ENCODE data around the gene KRT6B.

KRT6B gene

DNA sequence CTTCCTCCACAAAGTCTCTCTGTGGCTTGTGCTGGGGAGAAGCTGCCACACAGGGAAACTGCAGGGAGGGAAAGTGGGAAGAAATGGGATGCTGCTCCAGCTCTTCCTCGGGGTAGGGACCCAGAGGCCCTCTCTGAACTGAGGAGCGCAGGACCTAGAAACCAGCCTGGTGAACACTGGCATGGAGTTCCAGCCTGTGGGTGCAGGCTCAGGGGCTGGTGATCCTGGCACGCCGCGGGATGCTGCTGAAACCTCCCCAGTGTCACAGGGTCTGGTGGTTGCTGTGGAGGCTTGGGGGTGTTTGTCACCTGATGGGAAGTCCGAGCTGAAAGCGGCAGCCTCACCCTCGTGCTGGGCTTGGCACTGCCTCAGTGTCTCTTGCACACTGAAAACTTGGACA lies 12.5 kb downstream of the KRT6B start:
- no peak overlapping the region for H3K4me3 ChIP-seq (ENCODE audit: low read depth, low read length)
- TF ChIP-seq, protein P1, sequence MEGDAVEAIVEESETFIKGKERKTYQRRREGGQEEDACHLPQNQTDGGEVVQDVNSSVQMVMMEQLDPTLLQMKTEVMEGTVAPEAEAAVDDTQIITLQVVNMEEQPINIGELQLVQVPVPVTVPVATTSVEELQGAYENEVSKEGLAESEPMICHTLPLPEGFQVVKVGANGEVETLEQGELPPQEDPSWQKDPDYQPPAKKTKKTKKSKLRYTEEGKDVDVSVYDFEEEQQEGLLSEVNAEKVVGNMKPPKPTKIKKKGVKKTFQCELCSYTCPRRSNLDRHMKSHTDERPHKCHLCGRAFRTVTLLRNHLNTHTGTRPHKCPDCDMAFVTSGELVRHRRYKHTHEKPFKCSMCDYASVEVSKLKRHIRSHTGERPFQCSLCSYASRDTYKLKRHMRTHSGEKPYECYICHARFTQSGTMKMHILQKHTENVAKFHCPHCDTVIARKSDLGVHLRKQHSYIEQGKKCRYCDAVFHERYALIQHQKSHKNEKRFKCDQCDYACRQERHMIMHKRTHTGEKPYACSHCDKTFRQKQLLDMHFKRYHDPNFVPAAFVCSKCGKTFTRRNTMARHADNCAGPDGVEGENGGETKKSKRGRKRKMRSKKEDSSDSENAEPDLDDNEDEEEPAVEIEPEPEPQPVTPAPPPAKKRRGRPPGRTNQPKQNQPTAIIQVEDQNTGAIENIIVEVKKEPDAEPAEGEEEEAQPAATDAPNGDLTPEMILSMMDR (IDR thresholded peaks at IDR 0.05; ENCODE audit: low read depth, low read length): no peak

DNA sequence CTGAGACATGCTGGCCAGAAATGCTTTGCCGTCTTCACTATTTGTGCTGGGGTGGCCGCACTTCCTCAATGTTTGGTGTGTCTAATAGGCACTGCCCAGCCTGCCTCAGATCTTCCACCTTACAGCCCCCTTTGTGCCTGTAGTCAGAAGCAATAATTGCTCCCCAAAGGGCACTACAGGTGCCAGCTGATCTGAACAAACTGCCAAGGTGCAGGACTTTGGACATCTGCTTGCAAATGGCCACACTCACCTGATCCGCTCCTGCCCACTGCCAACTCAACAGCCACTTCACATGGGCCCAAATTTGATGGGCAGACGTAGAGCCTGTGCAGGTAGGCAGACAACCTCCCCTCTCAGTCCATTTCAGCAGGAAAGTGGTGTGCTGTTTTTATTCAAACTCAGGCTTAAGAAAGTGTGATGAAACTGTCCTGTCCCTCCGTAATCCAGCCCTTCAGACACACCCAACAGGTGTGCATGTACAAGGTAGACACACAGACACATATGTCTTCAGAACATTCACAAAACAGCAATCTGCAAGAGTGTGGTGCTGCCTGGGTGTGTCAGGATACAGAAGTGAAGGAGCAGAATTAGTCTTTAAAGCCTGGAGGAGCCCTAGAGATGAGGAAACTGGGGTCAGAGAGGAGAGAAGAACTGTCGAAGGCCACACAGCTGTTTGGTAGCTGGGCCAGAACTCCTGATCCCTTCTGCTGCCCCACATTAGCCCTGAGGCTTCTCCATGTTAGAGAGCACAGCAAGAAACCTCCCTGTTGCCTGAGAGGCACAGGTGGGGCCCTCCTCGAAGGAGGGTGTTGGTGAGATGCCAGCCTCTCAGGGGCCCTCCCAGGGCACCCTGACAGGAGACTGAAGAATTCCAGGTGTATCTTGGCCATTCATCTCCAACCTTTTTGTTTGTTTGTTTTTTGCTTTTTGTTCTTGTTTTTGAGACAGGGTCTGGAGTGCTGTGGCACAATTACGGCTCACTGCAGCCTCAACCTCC lies 13.3 kb downstream of the KRT6B start:
- TF ChIP-seq, protein P1 (IDR thresholded peaks at IDR 0.05; ENCODE audit: low read depth, low read length): no peak

DNA sequence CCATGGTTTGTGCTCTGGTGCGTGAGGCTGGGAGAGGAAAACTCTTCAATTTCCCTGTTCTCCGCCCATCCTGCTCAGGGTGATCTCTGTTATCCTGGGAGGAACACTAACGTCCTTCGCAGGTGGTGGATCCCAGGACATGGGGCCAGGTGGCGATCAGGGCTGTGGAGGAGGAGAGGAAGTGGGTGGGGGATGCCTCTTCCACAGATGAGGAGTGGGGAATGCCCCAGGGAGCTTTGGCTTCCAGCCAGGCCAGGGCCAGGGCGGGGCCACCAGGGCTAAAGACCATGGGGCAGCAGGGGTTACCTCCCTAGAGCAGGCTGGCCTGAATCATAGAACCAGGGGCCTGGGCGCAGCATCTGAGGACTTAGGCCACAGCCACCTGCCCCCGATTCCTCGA lies 14.4 kb downstream of the KRT6B start:
- no peak overlapping the region for H3K4me3 ChIP-seq (ENCODE audit: low read depth, low read length)
- TF ChIP-seq, protein P1 (IDR thresholded peaks at IDR 0.05; ENCODE audit: low read depth, low read length): no peak

More for the DNA sequence above, 13.3 kb downstream of the KRT6B start:
- no peak overlapping the region for H3K4me3 ChIP-seq (ENCODE audit: low read depth, low read length)

DNA sequence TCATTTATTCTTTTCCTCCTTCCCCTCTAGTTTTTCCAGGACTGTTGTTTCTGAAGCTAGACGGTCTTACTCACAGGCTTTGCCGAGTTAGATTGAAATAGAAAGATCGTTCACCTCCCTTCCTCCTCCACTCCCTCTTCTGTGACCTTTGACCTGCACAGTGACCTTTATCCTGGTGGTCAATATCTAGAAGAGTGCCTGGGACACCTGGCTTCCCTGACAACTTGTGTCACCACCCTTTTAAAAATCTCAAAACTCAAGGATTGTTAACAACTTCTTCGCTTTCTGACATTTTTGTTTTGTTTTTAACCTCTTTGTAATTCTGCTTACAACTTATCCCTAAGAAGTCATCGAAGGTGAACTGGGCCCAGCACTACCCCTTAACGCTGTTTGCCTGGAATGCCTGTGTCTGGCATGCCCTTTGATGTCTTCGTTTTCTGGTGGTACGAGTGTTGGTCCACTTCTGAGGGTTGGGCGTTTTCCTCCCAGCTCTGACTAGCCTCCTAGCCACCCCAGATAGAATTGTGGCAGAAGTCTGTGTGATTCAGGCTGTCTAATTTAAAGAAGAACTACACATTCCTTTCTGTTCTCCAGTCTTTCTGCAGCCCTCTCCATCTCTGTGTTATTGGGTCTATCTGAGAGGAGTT lies 15.0 kb downstream of the KRT6B start:
- no peak overlapping the region for H3K4me3 ChIP-seq (ENCODE audit: low read depth, low read length)
- TF ChIP-seq, protein P1 (IDR thresholded peaks at IDR 0.05; ENCODE audit: low read depth, low read length): no peak

DNA sequence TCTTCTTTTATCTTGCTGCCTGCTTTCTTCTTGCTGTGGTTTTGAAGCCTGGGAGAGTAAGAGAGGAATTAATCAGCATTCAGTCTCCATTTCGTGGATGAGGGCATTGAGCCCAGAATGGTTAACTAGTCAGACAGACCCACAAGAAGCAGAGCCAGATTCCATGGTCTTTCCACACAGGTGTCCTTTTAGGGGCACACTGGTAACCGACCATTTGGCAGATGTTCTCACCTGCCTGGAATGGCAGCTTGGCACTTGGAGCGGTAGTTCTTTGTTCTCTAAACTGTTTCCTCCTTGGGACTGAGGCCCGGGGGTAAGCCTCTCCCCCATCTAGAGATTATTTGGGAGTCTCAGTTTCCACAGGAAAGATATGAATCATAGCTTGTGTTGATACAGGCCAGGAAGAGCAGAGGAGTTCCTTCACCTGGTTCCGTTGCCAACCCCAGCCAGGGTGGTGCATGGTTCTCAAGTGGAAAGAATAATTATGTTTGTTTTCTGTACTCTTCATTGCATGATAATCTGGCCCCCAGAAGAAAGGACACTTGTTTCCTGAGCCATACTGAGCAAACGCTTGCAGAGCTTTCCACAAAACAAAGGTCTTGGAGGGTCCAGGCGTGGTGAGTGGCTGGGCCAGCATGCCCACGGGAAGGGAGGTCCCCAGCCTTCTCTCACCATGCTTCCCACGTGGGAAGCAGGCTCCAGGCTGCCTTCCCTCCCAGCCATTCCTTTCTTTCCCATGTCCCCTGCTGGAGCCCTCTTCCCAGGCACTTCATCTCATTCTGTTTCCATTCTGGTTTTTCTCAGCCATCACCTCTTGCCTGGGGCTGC lies 15.7 kb downstream of the KRT6B start:
- H3K4me3 ChIP-seq (ENCODE audit: low read depth, low read length): no peak overlapping the region
- TF ChIP-seq, protein P1 (IDR thresholded peaks at IDR 0.05; ENCODE audit: low read depth, low read length): no peak

DNA sequence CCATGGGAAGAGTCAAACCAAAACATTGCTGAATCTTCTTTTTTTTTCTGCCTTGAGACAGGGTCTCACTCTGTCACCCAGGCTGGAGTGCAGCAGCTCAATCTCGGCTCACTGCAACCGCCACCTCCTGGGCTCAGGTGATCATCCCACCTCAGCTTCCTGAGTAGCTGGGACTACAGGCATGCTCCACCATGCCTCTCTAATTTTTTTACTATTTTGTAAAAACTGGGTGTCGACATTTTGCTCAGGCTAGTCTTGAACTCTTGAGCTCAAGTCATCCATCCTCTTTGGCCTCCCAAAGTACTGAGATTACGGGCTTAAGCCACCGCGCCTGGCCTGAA lies 16.3 kb downstream of the KRT6B start:
- TF ChIP-seq, protein P1 (IDR thresholded peaks at IDR 0.05; ENCODE audit: low read depth, low read length): no peak
- H3K4me3 ChIP-seq (ENCODE audit: low read depth, low read length): no peak overlapping the region
